Pancreas (tissue), 10 donors: ENCODE measurements around the gene ADAD2. TPM values are rescaled to one million over a fixed set of nuclear protein-coding genes. Genes with fewer than 3 reads are reported as not detected.

ENCODE experiments used
- ATAC-seq, 4 donors: fragments of 200-7000 bp; cut with Tn5 transposase; one replicate each; pipeline versions ENCODE4 v1.8.0 to v1.9.1; 2020; ENCODE audit warnings: mild to moderate bottlenecking in 4 of 4, moderate library complexity in 4 of 4
- DNase-seq, 6 donors: peaks; one replicate each; pipeline ENCODE4 v3.0.0-alpha.2; 2020
- FAIRE-seq: peaks from 2 replicates; lab custom pipeline; 2012; peaks lifted over from hg19 to GRCh38; lab: Jason Lieb, UNC
- H3K27ac ChIP-seq, 4 donors: fragments of 200-600 bp; sonication (generic); 1 replicate in 3 of 4; 2 replicates in 1 of 4; pipeline versions ENCODE4 v1.5.0 to v1.8.0; 2020
- H3K27me3 ChIP-seq, 4 donors: fragments of 200-600 bp; one replicate each; pipeline ENCODE4 v1.8.0; 2021
- H3K36me3 ChIP-seq, 3 donors: fragments of 200-600 bp; sonication (generic) in 1 of 3; one replicate each; pipeline versions ENCODE4 v1.5.0 to v1.8.0; 2020 to 2021
- H3K4me1 ChIP-seq, 3 donors: fragments of 200-600 bp; one replicate each; pipeline ENCODE4 v1.8.0; 2021
- H3K4me3 ChIP-seq, 4 donors: fragments of 200-600 bp; sonication (generic) in 2 of 4; one replicate each; pipeline versions ENCODE4 v1.5.0 to v1.8.0; 2020 to 2021
- H3K9me3 ChIP-seq, 4 donors: fragments of 200-600 bp; one replicate each; pipeline ENCODE4 v1.8.0; 2021
- WGBS, 2 donors: extraction: QIAGEN DNeasy Blood & Tissue Kit; methylation state at CpG; one replicate each; pipeline ENCODE4 v1.1.7; 2013; 5-methylcytosine and 5-hydroxymethylcytosine counted together
- intact Hi-C, 3 donors: fragments of 100-400 bp; cut with DNase I; formaldehyde crosslinking; loops; one replicate each; pipeline versions ENCODE4 v1.11.1 to v1.14.2; 2022
- polyA plus RNA-seq, 2 donors: library from polyadenylated mRNA; stranded (reverse); fragments of 200-250 nt; gene quantifications; one replicate each; pipeline ENCODE4 v1.2.3, GENCODE V29; 2013
- total RNA-seq, 6 donors: library from RNA; stranded (reverse); fragmentation: NEBNext Ultra II Directional in 4 of 6; extraction: Animal tissue kit (Norgen Biotek cat#: 25700) in 4 of 6; gene quantifications; one replicate each; pipeline versions ENCODE4 v1.2.1 to v1.2.4, GENCODE V29; 2021 to 2023
- TF ChIP-seq, protein P1 (sequence below), 4 donors: fragments of 200-600 bp; sonication (generic) in 3 of 4; IDR thresholded peaks; one replicate each; pipeline versions ENCODE4 v1.5.0 to v1.8.0; 2021; ENCODE audit warnings: antibody characterized with exemption in 4 of 4
- donor health status: healthy with polysubstance abuse.
- donor health status: DM: no; HTN: no; CAD: no; lungs with moderate emphysema.
- donor health status: DM: no; HTN: no; CAD: no.
- donor health status: control.
- donor health status: control.
- donor health status: Bipolar disorder and iron deficiency.
- donor health status: DM: yes; HTN: yes; CAD: no.
- donor health status: DM: no; HTN: no; CAD: no.
- donor health status: DM: no; HTN: no; CAD: no.
- donor health status: DM: yes; HTN: yes; CAD: no.

Gene ADAD2
- total and polyA plus RNA-seq, 8 donors, result 0.19 to 3.8 (median 1.3) TPM; not detected in 4

GRCh38 chr16:84161801-84162200, 29.2 kb upstream of the ADAD2 start:
- H3K4me3 ChIP-seq, result no peak overlapping the region
- no peak overlapping the region for H3K27ac ChIP-seq
- ATAC-seq, result no peak
- H3K4me1 ChIP-seq, result no peaks in the 10 kb centered on the region
- H3K36me3 ChIP-seq, result no peaks in the 10 kb centered on the region
- peaks cover 0 to 4% (median 0%) of the 10 kb centered on the region in 4 donors for H3K27me3 ChIP-seq
- WGBS, 2 donors, result 61 to 62% methylated on average over 3 of the region's 3 CpGs
- no peak for DNase-seq
- intact Hi-C loops, result no loop called here
- no peaks in the 10 kb centered on the region for H3K9me3 ChIP-seq
- TF ChIP-seq, protein P1, sequence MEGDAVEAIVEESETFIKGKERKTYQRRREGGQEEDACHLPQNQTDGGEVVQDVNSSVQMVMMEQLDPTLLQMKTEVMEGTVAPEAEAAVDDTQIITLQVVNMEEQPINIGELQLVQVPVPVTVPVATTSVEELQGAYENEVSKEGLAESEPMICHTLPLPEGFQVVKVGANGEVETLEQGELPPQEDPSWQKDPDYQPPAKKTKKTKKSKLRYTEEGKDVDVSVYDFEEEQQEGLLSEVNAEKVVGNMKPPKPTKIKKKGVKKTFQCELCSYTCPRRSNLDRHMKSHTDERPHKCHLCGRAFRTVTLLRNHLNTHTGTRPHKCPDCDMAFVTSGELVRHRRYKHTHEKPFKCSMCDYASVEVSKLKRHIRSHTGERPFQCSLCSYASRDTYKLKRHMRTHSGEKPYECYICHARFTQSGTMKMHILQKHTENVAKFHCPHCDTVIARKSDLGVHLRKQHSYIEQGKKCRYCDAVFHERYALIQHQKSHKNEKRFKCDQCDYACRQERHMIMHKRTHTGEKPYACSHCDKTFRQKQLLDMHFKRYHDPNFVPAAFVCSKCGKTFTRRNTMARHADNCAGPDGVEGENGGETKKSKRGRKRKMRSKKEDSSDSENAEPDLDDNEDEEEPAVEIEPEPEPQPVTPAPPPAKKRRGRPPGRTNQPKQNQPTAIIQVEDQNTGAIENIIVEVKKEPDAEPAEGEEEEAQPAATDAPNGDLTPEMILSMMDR (IDR thresholded peaks at IDR 0.05), result no peak
- FAIRE-seq, result no peak

DNA sequence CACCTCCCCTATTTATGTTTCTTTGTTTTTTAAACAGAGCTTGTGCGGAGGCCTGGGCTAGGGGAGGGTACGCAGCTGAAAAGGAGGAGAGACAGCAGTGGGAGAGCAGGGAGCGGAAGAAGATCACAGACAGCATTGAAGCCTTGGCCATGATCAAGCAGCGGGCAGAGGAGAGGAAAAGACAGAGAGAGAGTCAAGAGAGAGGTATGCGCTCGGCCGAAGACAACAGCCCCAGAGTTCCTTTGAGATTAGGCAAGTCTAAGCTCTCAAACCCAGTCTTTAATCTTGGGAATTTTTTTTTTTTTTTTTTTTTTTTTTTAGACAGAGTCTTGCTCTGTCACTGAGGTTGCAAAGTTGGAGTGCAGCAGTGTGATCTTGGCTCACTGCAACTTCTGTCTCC, 25.2 kb upstream of the ADAD2 start:
- TF ChIP-seq, protein P1 (IDR thresholded peaks at IDR 0.05), result no peak
- Histone ChIP-seq H3K27me3 (peaks cover 0 to 7% (median 0%) of the 10 kb centered on the region in 4 donors), H3K4me3 (no peak overlapping the region), H3K9me3 (no peaks in the 10 kb centered on the region), H3K27ac (no peak overlapping the region), H3K36me3 (no peaks in the 10 kb centered on the region), H3K4me1 (no peaks in the 10 kb centered on the region)
- 84 to 85% methylated on average over 7 of the region's 7 CpGs for WGBS, 2 donors
- DNase-seq (no peak), FAIRE-seq (no peak), ATAC-seq (no peak)
- intact Hi-C loops, result no loop called here

GRCh38 chr16:84166796-84167695, 23.9 kb upstream of the ADAD2 start:
- TF ChIP-seq, protein P1 (IDR thresholded peaks at IDR 0.05), result no peak
- no peak for FAIRE-seq
- Histone ChIP-seq H3K27ac (no peak overlapping the region), H3K27me3 (peaks cover 0 to 7% (median 0%) of the 10 kb centered on the region in 4 donors), H3K9me3 (no peaks in the 10 kb centered on the region), H3K4me3 (no peak overlapping the region), H3K4me1 (no peaks in the 10 kb centered on the region), H3K36me3 (no peaks in the 10 kb centered on the region)
- DNase-seq, result no peak
- 69 to 79% methylated on average over 13 of the region's 13 CpGs for WGBS, 2 donors
- no peak for ATAC-seq
- intact Hi-C loops, result no loop called here

DNA sequence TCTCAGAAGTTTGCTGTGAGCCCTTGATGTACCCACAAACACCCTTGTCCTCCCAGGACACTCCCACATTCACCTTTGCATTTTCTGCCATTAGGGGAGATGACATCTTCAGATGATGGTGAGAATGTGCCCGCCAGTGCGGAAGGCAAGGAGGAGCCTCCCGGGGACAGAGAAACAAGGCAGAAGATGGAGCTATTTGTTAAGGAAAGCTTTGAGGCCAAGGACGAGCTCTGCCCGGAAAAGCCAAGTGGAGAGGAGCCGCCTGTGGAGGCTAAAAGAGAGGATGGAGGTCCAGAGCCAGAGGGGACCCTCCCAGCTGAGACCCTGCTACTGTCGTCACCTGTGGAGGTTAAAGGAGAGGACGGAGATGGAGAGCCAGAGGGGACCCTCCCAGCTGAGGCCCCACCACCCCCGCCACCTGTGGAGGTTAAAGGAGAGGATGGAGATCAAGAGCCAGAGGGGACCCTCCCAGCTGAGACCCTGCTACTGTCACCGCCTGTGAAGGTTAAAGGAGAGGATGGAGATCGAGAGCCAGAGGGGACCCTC, 21.1 kb upstream of the ADAD2 start:
- Histone ChIP-seq H3K4me1 (no peaks in the 10 kb centered on the region), H3K27me3 (peaks cover 0 to 7% (median 0%) of the 10 kb centered on the region in 4 donors), H3K4me3 (no peak overlapping the region), H3K36me3 (no peaks in the 10 kb centered on the region), H3K27ac (no peak overlapping the region), H3K9me3 (no peaks in the 10 kb centered on the region)
- TF ChIP-seq, protein P1 (IDR thresholded peaks at IDR 0.05), result no peak
- DNase-seq (no peak), FAIRE-seq (no peak), ATAC-seq (no peak)
- intact Hi-C loops, result loop anchor here in 1 of 3 donors (10.0 kb wide), 1 partner anchor 205 kb away; the partner anchor contains the start of gene NECAB2
- WGBS, 2 donors, result 63 to 74% methylated on average over 11 of the region's 11 CpGs
